Measurements from ENCODE around the gene GALR2.

Gene GALR2

GRCh38 chr17:76074390-76075363 lies at the start of gene GALR2:
TSS of gene GALR2 (plus strand) at chr17:76074781. CDS start at chr17:76074884, 103 bp downstream.
- TF ChIP-seq CTCF (IDR thresholded peaks at IDR 0.05; ENCODE audit: borderline replicate concordance, insufficient read depth, low read depth, low read length): no peak
- no peak within 1 kb of the TSS for H3K4me3 ChIP-seq (ENCODE audit: low read depth, low read length)

- no peak overlapping the region for H3K4me3 ChIP-seq (ENCODE audit: low read depth, low read length)
- TF ChIP-seq CTCF (IDR thresholded peaks at IDR 0.05; ENCODE audit: borderline replicate concordance, insufficient read depth, low read depth, low read length): no peak
These were observed 49.3 kb upstream of the GALR2 start for GRCh38 chr17:76025294-76025693.

- no peak overlapping the region for H3K4me3 ChIP-seq (ENCODE audit: low read depth, low read length)
These were observed 47.8 kb upstream of the GALR2 start for GRCh38 chr17:76026714-76027158.

GRCh38 chr17:76027159-76027839 lies 47.3 kb upstream of the GALR2 start, which contains the start of gene EVPL:
TSS of gene EVPL (minus strand) at chr17:76027306. CDS start at chr17:76027198, 108 bp downstream.
- no peak within 1 kb of the TSS for H3K4me3 ChIP-seq (ENCODE audit: low read depth, low read length)
- no peak for TF ChIP-seq CTCF (IDR thresholded peaks at IDR 0.05; ENCODE audit: borderline replicate concordance, insufficient read depth, low read depth, low read length)

More at GRCh38 chr17:76026714-76027158, 47.8 kb upstream of the GALR2 start:
- TF ChIP-seq CTCF (IDR thresholded peaks at IDR 0.05; ENCODE audit: borderline replicate concordance, insufficient read depth, low read depth, low read length): no peak

- no peak for TF ChIP-seq CTCF (IDR thresholded peaks at IDR 0.05; ENCODE audit: borderline replicate concordance, insufficient read depth, low read depth, low read length)
- H3K4me3 ChIP-seq (ENCODE audit: low read depth, low read length): no peak overlapping the region
These were observed 42.4 kb upstream of the GALR2 start for GRCh38 chr17:76032073-76032779.

GRCh38 chr17:76032780-76033108 lies 41.8 kb upstream of the GALR2 start:
- TF ChIP-seq CTCF (IDR thresholded peaks at IDR 0.05; ENCODE audit: borderline replicate concordance, insufficient read depth, low read depth, low read length): no peak
- H3K4me3 ChIP-seq (ENCODE audit: low read depth, low read length): no peak overlapping the region
